ENCODE data around the gene THY1. TPM values are rescaled to one million over a fixed set of nuclear protein-coding genes. Genes with fewer than 3 reads are reported as not detected.

The THY1 gene
- total RNA-seq, 1 experiment from 2014 or later = 1.1 TPM

- TF ChIP-seq FOSL1 (IDR thresholded peaks at IDR 0.05; ENCODE audit: low read depth) (no peak), POLR2AphosphoS5 (IDR thresholded peaks at IDR 0.05; ENCODE audit: low read depth, low read length) (no peak), CBX3 (IDR thresholded peaks at IDR 0.05; ENCODE audit: low read depth) (no peak), ZFX (IDR thresholded peaks at IDR 0.05) (no peak)
Measured at GRCh38 chr11:119469506-119469905, 46.5 kb upstream of the THY1 start (continued).

GRCh38 chr11:119468511-119468910 lies 45.5 kb upstream of the THY1 start:
- Histone ChIP-seq H3K9ac (ENCODE audit: low read length) (no peak overlapping the region), H3K9me2 (ENCODE audit: insufficient read depth) (no peaks in the 10 kb centered on the region), H3K9me3 (ENCODE audit: control insufficient read depth in 1 of 2, insufficient read depth in 1 of 2, low read depth in 1 of 2, low read length in 2 of 2) (no peaks in the 10 kb centered on the region), H3K36me3 (ENCODE audit: control insufficient read depth in 1 of 2, insufficient read depth in 2 of 2, low read length in 2 of 2) (no peaks in the 10 kb centered on the region), H3K79me2 (ENCODE audit: insufficient read depth, low read length) (no peaks in the 10 kb centered on the region), H3K4me2 (ENCODE audit: low read length) (no peak overlapping the region), H3K27me3 (ENCODE audit: insufficient read depth, low read length) (no peaks in the 10 kb centered on the region), H3K4me3 (replicated peaks in 1 of 2; ENCODE audit: low read depth in 1 of 2, low read length in 2 of 2) (no peak overlapping the region), H2AFZ (ENCODE audit: low read depth, low read length, poor library complexity, severe bottlenecking) (no peak overlapping the region), H3K27ac (ENCODE audit: low read depth, low read length) (no peak overlapping the region), H3K4me1 (ENCODE audit: control insufficient read depth in 1 of 2, insufficient read depth in 2 of 2, low read length in 2 of 2) (peaks cover 0 to 9% of the 10 kb centered on the region in 2 experiments; a peak in 1 of 4 replicates), H4K20me1 (ENCODE audit: insufficient read depth) (no peaks in the 10 kb centered on the region)
- no peak for TF ChIP-seq EGR1 (IDR thresholded peaks at IDR 0.05; ENCODE audit: low read depth)
- no peak for TF ChIP-seq CBX3 (IDR thresholded peaks at IDR 0.05; ENCODE audit: low read depth)
- no peak for TF ChIP-seq EZH2 (IDR thresholded peaks at IDR 0.05)
- TF ChIP-seq CEBPB (IDR thresholded peaks at IDR 0.05; ENCODE audit: low read depth) = no peak
- no peak for TF ChIP-seq ATF3 (IDR thresholded peaks at IDR 0.05)
- no peak for TF ChIP-seq SP1 (IDR thresholded peaks at IDR 0.05; ENCODE audit: low read depth)
- no peak for TF ChIP-seq CTCF (IDR thresholded peaks at IDR 0.05 in 2 of 3, conservative IDR thresholded peaks at IDR 0.05 in 1 of 3; ENCODE audit: borderline replicate concordance in 1 of 3, insufficient read depth in 1 of 3, low read depth in 2 of 3, low read length in 2 of 3)
- no peak for TF ChIP-seq ZNF274 (IDR thresholded peaks at IDR 0.05; ENCODE audit: low read depth, low read length)
- no peak for TF ChIP-seq POLR2AphosphoS5 (IDR thresholded peaks at IDR 0.05; ENCODE audit: low read depth, low read length)
- TF ChIP-seq EZH2phosphoT487 (IDR thresholded peaks at IDR 0.05; ENCODE audit: borderline replicate concordance) = no peak
- no peak for TF ChIP-seq ZBTB33 (IDR thresholded peaks at IDR 0.05; ENCODE audit: extremely low read depth, insufficient replicate concordance, low read length)
- TF ChIP-seq SRF (IDR thresholded peaks at IDR 0.05; ENCODE audit: low read depth) = no peak
- no peak for TF ChIP-seq JUND (IDR thresholded peaks at IDR 0.05)
- ChIA-PET POLR2A (no interaction called here), CTCF (no interaction called here), RAD21 (ENCODE audit: low non-redundant PET in 1 of 2, low total read pairs in 2 of 2, uncharacterized antibody in 2 of 2, unreplicated experiment in 2 of 2) (no interaction called here)
- BruUV-seq (replicated peaks) = no TSS peak
- DNase-seq (ENCODE audit: low read depth, low spot score) (no peak), ATAC-seq (no peak)
- intact Hi-C loops (cut with micrococcal nuclease) = no loop called here
